Esophagus mucosa (tissue), 1 donor: ENCODE data around the gene ROPN1. TPM values are rescaled to one million over a fixed set of nuclear protein-coding genes. Genes with fewer than 3 reads are reported as not detected.
"Not testable (repeated sequence)": the region's sequence is repeated elsewhere in the genome, so short reads cannot be mapped to it uniquely, and the experiment has no call there.

ENCODE experiments used
- ATAC-seq: fragments of 200-7000 bp; cut with Tn5 transposase; one replicate; pipeline ENCODE4 v1.9.1; 2020
- total RNA-seq: library from RNA; stranded (reverse); gene quantifications from one replicate; pipeline ENCODE4 v1.2.4, GENCODE V29; 2023
- donor health status: DM: yes; HTN: yes; CAD: no.

The ROPN1 gene
- total RNA-seq, 1 donor from 2014 or later, result not detected

- ATAC-seq, result no peak
These were observed 1.9 kb upstream of the ROPN1 start for GRCh38 chr3:123993818-123994217.

- no peak for ATAC-seq
These were observed 5.5 kb downstream of the ROPN1 start for GRCh38 chr3:123986427-123986826.

GRCh38 chr3:123984957-123985356 is 7.0 kb downstream of the ROPN1 start:
- no peak for ATAC-seq

GRCh38 chr3:123984350-123984749 is 7.6 kb downstream of the ROPN1 start:
- no peak for ATAC-seq

- ATAC-seq, result peak; percentile 53
These were observed 10.6 kb downstream of the ROPN1 start for GRCh38 chr3:123981317-123981716.

- ATAC-seq, result no peak
These were observed 11.4 kb downstream of the ROPN1 start for GRCh38 chr3:123980539-123980938.

GRCh38 chr3:123979525-123980501 is 12.1 kb downstream of the ROPN1 start:
- peak; percentile 90 for ATAC-seq

GRCh38 chr3:123976904-123977303 is 15.0 kb downstream of the ROPN1 start:
- ATAC-seq, result not testable (repeated sequence)

GRCh38 chr3:123976181-123976898 is 15.6 kb downstream of the ROPN1 start:
- ATAC-seq, result not testable (repeated sequence)

GRCh38 chr3:123975030-123975429 is 16.9 kb downstream of the ROPN1 start:
- ATAC-seq, result not testable (repeated sequence)

GRCh38 chr3:123971406-123971805 is 20.5 kb downstream of the ROPN1 start:
- no peak for ATAC-seq

GRCh38 chr3:123967260-123967659 is 24.7 kb downstream of the ROPN1 start:
- ATAC-seq, result not testable (repeated sequence)

- ATAC-seq, result peak; percentile 42
These were observed 25.1 kb downstream of the ROPN1 start for GRCh38 chr3:123966799-123967198.

- ATAC-seq, result not testable (repeated sequence)
These were observed 27.1 kb downstream of the ROPN1 start for GRCh38 chr3:123964793-123965192.

- no peak for ATAC-seq
These were observed 30.4 kb downstream of the ROPN1 start for GRCh38 chr3:123961508-123961856.

GRCh38 chr3:123960781-123961507 is 31.0 kb downstream of the ROPN1 start, which contains the start of gene CCDC14:
Gene CCDC14 (minus strand): TSS chr3:123961229. CDS start chr3:123961173, 56 bp downstream.
- ATAC-seq, result peak; percentile 92

GRCh38 chr3:123953735-123954134 is 38.2 kb downstream of the ROPN1 start:
- no peak for ATAC-seq

GRCh38 chr3:123952844-123953520 is 38.9 kb downstream of the ROPN1 start:
- peak; percentile 66 for ATAC-seq

GRCh38 chr3:123951522-123952447 is 40.1 kb downstream of the ROPN1 start:
- no peak for ATAC-seq

- no peak for ATAC-seq
These were observed 42.3 kb downstream of the ROPN1 start for GRCh38 chr3:123949641-123950040.

- no peak for ATAC-seq
These were observed 43.5 kb downstream of the ROPN1 start for GRCh38 chr3:123948449-123948848.
